ENCODE measurements around the gene SETX. TPM values are rescaled to one million over a fixed set of nuclear protein-coding genes. Genes with fewer than 3 reads are reported as not detected.

The SETX gene
- total RNA-seq, 1 donor from 2014 or later: 59.3 TPM

- DNase-seq (no peak), ATAC-seq (no peak)
- Histone ChIP-seq H3K4me3 (peak overlapping the region; percentile 38), H3K27me3 (ENCODE audit: low read depth) (no peaks in the 10 kb centered on the region), H3K27ac (peak overlapping the region; percentile 34), H3K36me3 (peaks cover 73% of the 10 kb centered on the region), H3K4me1 (peaks cover 45% of the 10 kb centered on the region), H3K9me3 (no peaks in the 10 kb centered on the region)
- intact Hi-C loops (cut with DNase I): no loop called here
- no peak for TF ChIP-seq CTCF (IDR thresholded peaks at IDR 0.05)
Observed at GRCh38 chr9:132350861-132351315, 3.9 kb downstream of the SETX start.

GRCh38 chr9:132348676-132349075 is 6.1 kb downstream of the SETX start:
- intact Hi-C loops (cut with DNase I): no loop called here

GRCh38 chr9:132346177-132346576 is 8.6 kb downstream of the SETX start:
- Histone ChIP-seq H3K9me3 (no peaks in the 10 kb centered on the region), H3K36me3 (peaks cover 96% of the 10 kb centered on the region), H3K27me3 (ENCODE audit: low read depth) (no peaks in the 10 kb centered on the region), H3K4me1 (peaks cover 16% of the 10 kb centered on the region), H3K27ac (no peak overlapping the region), H3K4me3 (no peak overlapping the region)
- ATAC-seq (no peak), DNase-seq (no peak)
- intact Hi-C loops (cut with DNase I): no loop called here
- no peak for TF ChIP-seq CTCF (IDR thresholded peaks at IDR 0.05)

More at GRCh38 chr9:132348676-132349075, 6.1 kb downstream of the SETX start:
- TF ChIP-seq CTCF (IDR thresholded peaks at IDR 0.05): no peak
- DNase-seq: no peak
- no peaks in the 10 kb centered on the region for H3K27me3 ChIP-seq (ENCODE audit: low read depth)
- H3K4me1 ChIP-seq: peaks cover 41% of the 10 kb centered on the region
- H3K9me3 ChIP-seq: no peaks in the 10 kb centered on the region
- H3K36me3 ChIP-seq: peaks cover 95% of the 10 kb centered on the region
- H3K27ac ChIP-seq: no peak overlapping the region
- ATAC-seq: no peak
- no peak overlapping the region for H3K4me3 ChIP-seq

- H3K4me3 ChIP-seq: no peak overlapping the region
- intact Hi-C loops (cut with DNase I): no loop called here
- H3K36me3 ChIP-seq: peaks cover 100% of the 10 kb centered on the region
- no peaks in the 10 kb centered on the region for H3K4me1 ChIP-seq
- H3K27me3 ChIP-seq (ENCODE audit: low read depth): no peaks in the 10 kb centered on the region
- no peak for DNase-seq
- H3K27ac ChIP-seq: no peak overlapping the region
- ATAC-seq: no peak
- TF ChIP-seq CTCF (IDR thresholded peaks at IDR 0.05): no peak
- H3K9me3 ChIP-seq: no peaks in the 10 kb centered on the region
Observed at GRCh38 chr9:132341177-132341840, 13.5 kb downstream of the SETX start.

- Histone ChIP-seq H3K27ac (no peak overlapping the region), H3K4me1 (no peaks in the 10 kb centered on the region), H3K36me3 (peaks cover 97% of the 10 kb centered on the region), H3K9me3 (no peaks in the 10 kb centered on the region), H3K27me3 (ENCODE audit: low read depth) (no peaks in the 10 kb centered on the region), H3K4me3 (no peak overlapping the region)
- DNase-seq: no peak
- TF ChIP-seq CTCF (IDR thresholded peaks at IDR 0.05): no peak
- no peak for ATAC-seq
- intact Hi-C loops (cut with DNase I): no loop called here
Observed at GRCh38 chr9:132334364-132334763, 20.4 kb downstream of the SETX start.

All from lower lobe of right lung (tissue), 2 donors.